GM20000 (cell line): ENCODE measurements around the gene ST3GAL2.

Source experiments
- DNase-seq: peaks from one replicate; pipeline ENCODE4 v3.0.0; 2012; ENCODE audit warnings: low spot score
- CTCF ChIP-seq: IDR thresholded peaks from 2 replicates; pipeline ENCODE4 v1.5.1; 2012; ENCODE audit warnings: mild to moderate bottlenecking, control low read depth; ENCODE audit errors: extremely low read depth, missing control alignments

Gene ST3GAL2

GRCh38 chr16:70438969-70439862 is at the start of gene ST3GAL2:
ST3GAL2 (minus strand) TSS chr16:70439100; CDS start chr16:70398530, 40,570 bp downstream.
- peak; percentile 97 for DNase-seq
- TF ChIP-seq CTCF, result peak; percentile 5

- no peak for TF ChIP-seq CTCF
- no peak for DNase-seq
Measured at GRCh38 chr16:70484867-70485266, 46.0 kb upstream of the ST3GAL2 start.

- DNase-seq, result no peak
- TF ChIP-seq CTCF, result no peak
Measured at GRCh38 chr16:70483426-70483825, 44.5 kb upstream of the ST3GAL2 start.

GRCh38 chr16:70482624-70483023 is 43.7 kb upstream of the ST3GAL2 start:
- no peak for TF ChIP-seq CTCF
- no peak for DNase-seq

GRCh38 chr16:70481929-70482536 is 43.1 kb upstream of the ST3GAL2 start:
- TF ChIP-seq CTCF, result no peak
- no peak for DNase-seq

GRCh38 chr16:70480127-70481105 is 41.5 kb upstream of the ST3GAL2 start:
- TF ChIP-seq CTCF, result no peak
- no peak for DNase-seq
